ENCODE results near the gene CYB5R4. TPM values are rescaled to one million over a fixed set of nuclear protein-coding genes. Genes with fewer than 3 reads are reported as not detected.

Gene CYB5R4
- total RNA-seq, 1 experiment from 2014 or later, result 18.9 TPM

DNA sequence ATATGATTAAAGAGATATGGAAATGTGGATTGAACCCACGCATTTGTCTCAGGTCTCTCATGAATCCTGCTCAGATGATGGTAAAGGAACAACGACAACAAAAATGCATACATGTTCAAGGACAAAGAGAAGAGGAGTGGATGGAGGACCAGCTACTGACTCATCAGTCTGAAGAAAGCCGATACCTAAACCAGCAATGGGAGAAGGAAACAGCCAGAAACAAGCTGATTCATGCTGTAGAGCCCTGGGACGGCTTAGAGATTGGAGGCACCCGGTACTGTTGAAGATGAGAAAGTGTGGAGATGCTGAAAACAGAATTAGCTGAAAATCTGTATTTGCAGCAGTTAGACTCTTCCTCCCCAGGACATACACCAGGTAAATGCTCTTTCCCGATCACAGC is 20.8 kb upstream of the CYB5R4 start:
- H3K36me3 Mint-ChIP-seq (ENCODE audit: insufficient read depth, unreplicated experiment), result no peaks in the 10 kb centered on the region
- intact Hi-C loops (cut with micrococcal nuclease), result no loop called here
- POLR2A ChIA-PET, result no interaction called here
- DNase-seq (ENCODE audit: unreplicated experiment), result peak; percentile 48
- no peaks in the 10 kb centered on the region for H3K9me3 Mint-ChIP-seq (ENCODE audit: unreplicated experiment)
- H3K4me1 Mint-ChIP-seq (ENCODE audit: insufficient read depth, unreplicated experiment), result no peaks in the 10 kb centered on the region
- BruUV-seq (replicated peaks), result no TSS peak
- H3K27ac Mint-ChIP-seq (ENCODE audit: low read depth, unreplicated experiment), result no peak overlapping the region
- TF ChIP-seq, protein P1, sequence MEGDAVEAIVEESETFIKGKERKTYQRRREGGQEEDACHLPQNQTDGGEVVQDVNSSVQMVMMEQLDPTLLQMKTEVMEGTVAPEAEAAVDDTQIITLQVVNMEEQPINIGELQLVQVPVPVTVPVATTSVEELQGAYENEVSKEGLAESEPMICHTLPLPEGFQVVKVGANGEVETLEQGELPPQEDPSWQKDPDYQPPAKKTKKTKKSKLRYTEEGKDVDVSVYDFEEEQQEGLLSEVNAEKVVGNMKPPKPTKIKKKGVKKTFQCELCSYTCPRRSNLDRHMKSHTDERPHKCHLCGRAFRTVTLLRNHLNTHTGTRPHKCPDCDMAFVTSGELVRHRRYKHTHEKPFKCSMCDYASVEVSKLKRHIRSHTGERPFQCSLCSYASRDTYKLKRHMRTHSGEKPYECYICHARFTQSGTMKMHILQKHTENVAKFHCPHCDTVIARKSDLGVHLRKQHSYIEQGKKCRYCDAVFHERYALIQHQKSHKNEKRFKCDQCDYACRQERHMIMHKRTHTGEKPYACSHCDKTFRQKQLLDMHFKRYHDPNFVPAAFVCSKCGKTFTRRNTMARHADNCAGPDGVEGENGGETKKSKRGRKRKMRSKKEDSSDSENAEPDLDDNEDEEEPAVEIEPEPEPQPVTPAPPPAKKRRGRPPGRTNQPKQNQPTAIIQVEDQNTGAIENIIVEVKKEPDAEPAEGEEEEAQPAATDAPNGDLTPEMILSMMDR (IDR thresholded peaks at IDR 0.05; ENCODE audit: unreplicated experiment), result no peak
- H3K27me3 Mint-ChIP-seq (ENCODE audit: insufficient read depth, unreplicated experiment), result no peaks in the 10 kb centered on the region
- no peak overlapping the region for H3K4me3 Mint-ChIP-seq (ENCODE audit: unreplicated experiment)
- CTCF ChIA-PET, result interaction anchor here (0.6 to 1.3 kb wide), 3 partner anchors 11 to 1288 kb away, joined by 3 read pairs; no protein-coding TSS in a partner anchor

DNA sequence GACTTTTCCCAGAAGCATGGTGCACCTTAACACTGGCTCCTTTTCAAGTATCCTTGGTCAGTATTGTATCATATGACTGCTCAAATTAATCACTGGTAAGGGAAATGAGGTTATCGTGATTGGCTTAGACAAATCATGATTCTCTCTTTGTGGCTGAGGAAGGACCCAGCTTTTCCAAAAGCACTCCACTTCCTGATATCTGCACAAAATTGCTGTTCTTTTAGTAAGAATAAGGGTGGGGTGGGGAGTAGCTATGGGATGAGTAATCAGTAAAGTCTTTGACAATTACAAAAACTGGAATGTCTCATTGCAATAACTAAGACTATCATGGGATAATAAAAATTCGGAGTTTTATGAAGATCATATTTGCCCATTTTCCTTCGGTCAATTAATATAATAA is 15.3 kb upstream of the CYB5R4 start:
- intact Hi-C loops (cut with micrococcal nuclease), result no loop called here
- Mint-ChIP-seq H3K36me3 (ENCODE audit: insufficient read depth, unreplicated experiment) (no peaks in the 10 kb centered on the region), H3K4me1 (ENCODE audit: insufficient read depth, unreplicated experiment) (peaks cover 12% of the 10 kb centered on the region), H3K4me3 (ENCODE audit: unreplicated experiment) (no peak overlapping the region), H3K27me3 (ENCODE audit: insufficient read depth, unreplicated experiment) (peaks cover 7% of the 10 kb centered on the region), H3K27ac (ENCODE audit: low read depth, unreplicated experiment) (no peak overlapping the region), H3K9me3 (ENCODE audit: unreplicated experiment) (peaks cover 4% of the 10 kb centered on the region)
- ChIA-PET CTCF (interaction anchor here (0.6 to 1.2 kb wide), 5 partner anchors 13 to 1479 kb away, joined by 3 to 5 read pairs (median 3); no protein-coding TSS in a partner anchor), POLR2A (interaction anchor here (1.8 kb wide), 1 partner anchor 15 kb away, joined by 7 read pairs; the partner anchor contains the start of gene CYB5R4)
- BruUV-seq (replicated peaks), result no TSS peak
- DNase-seq (ENCODE audit: unreplicated experiment), result no peak
- TF ChIP-seq, protein P1 (IDR thresholded peaks at IDR 0.05; ENCODE audit: unreplicated experiment), result no peak

DNA sequence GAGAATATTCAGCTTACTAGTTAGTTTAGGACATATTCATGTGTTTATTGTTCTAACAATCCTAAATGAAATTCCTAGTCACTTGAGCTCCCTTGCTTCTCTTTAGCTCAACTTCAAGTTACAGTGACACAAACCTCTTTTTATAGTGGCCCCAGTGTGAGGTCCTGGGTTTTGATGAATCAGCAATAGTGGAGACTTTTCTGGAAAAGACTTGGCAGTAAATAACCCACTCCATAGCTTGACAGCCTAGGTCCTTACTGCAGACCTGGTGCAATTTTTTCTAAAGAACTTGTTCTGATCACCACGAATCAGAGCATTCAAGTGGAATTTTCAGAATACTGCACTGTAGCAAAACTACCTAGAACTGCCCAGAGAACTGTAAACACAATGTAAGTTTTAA is 13.2 kb upstream of the CYB5R4 start:
- DNase-seq (ENCODE audit: unreplicated experiment), result no peak
- intact Hi-C loops (cut with micrococcal nuclease), result no loop called here
- H3K27ac Mint-ChIP-seq (ENCODE audit: low read depth, unreplicated experiment), result no peak overlapping the region
- H3K27me3 Mint-ChIP-seq (ENCODE audit: insufficient read depth, unreplicated experiment), result peaks cover 28% of the 10 kb centered on the region
- BruUV-seq (replicated peaks), result no TSS peak
- ChIA-PET POLR2A (interaction anchor here (0.5 to 0.9 kb wide), 2 partner anchors 13 to 150 kb away, joined by 3 to 4 read pairs; partner anchors contain the start of gene CYB5R4), CTCF (interaction anchor here (0.6 to 1.4 kb wide), 4 partner anchors 13 to 646 kb away, joined by 3 to 5 read pairs (median 4); partner anchors contain the start of gene CYB5R4)
- H3K4me1 Mint-ChIP-seq (ENCODE audit: insufficient read depth, unreplicated experiment), result peaks cover 12% of the 10 kb centered on the region
- no peaks in the 10 kb centered on the region for H3K36me3 Mint-ChIP-seq (ENCODE audit: insufficient read depth, unreplicated experiment)
- TF ChIP-seq, protein P1 (IDR thresholded peaks at IDR 0.05; ENCODE audit: unreplicated experiment), result no peak
- no peak overlapping the region for H3K4me3 Mint-ChIP-seq (ENCODE audit: unreplicated experiment)
- peaks cover 7% of the 10 kb centered on the region for H3K9me3 Mint-ChIP-seq (ENCODE audit: unreplicated experiment)

DNA sequence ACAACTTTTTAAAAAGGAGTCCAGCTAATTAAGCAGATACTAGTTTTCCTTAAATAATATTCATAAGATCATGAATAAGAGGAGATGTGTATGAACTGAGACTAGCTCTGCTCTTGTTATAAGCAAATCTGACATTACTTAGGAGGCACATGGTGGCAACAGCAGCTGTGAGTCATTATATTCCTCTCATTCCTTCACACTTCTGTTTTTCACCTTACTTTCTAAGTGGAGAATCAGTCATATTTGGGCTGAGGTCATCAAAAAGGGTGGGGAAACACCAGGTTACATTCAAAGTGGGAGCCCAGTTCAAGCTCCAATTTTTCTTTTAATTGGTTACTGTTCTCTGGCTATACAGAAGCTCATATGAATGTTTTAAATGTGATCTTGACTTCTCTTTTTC is 12.3 kb upstream of the CYB5R4 start:
- no peak for DNase-seq (ENCODE audit: unreplicated experiment)
- peaks cover 12% of the 10 kb centered on the region for H3K4me1 Mint-ChIP-seq (ENCODE audit: insufficient read depth, unreplicated experiment)
- H3K9me3 Mint-ChIP-seq (ENCODE audit: unreplicated experiment), result peaks cover 7% of the 10 kb centered on the region
- H3K4me3 Mint-ChIP-seq (ENCODE audit: unreplicated experiment), result no peak overlapping the region
- intact Hi-C loops (cut with micrococcal nuclease), result no loop called here
- peaks cover 32% of the 10 kb centered on the region for H3K27me3 Mint-ChIP-seq (ENCODE audit: insufficient read depth, unreplicated experiment)
- no peaks in the 10 kb centered on the region for H3K36me3 Mint-ChIP-seq (ENCODE audit: insufficient read depth, unreplicated experiment)
- TF ChIP-seq, protein P1 (IDR thresholded peaks at IDR 0.05; ENCODE audit: unreplicated experiment), result no peak
- ChIA-PET POLR2A (interaction anchor here (0.9 kb wide), 1 partner anchor 12 kb away, joined by 3 read pairs; the partner anchor contains the start of gene CYB5R4), CTCF (interaction anchor here (0.6 kb wide), 1 partner anchor 131 kb away, joined by 4 read pairs; no protein-coding TSS in a partner anchor)
- H3K27ac Mint-ChIP-seq (ENCODE audit: low read depth, unreplicated experiment), result no peak overlapping the region
- no TSS peak for BruUV-seq (replicated peaks)
